Body of pancreas (tissue), 4 donors: Measurements from ENCODE around the gene RUNX2. TPM values are rescaled to one million over a fixed set of nuclear protein-coding genes. Genes with fewer than 3 reads are reported as not detected.

Experiments used
- ATAC-seq: fragments of 150-250 bp; one replicate; pipeline ENCODE4 v1.9.1; 2016
- DNase-seq, 4 donors: peaks; one replicate each; pipeline ENCODE4 v3.0.0-alpha.2; 2019
- H3K27ac ChIP-seq, 4 donors: fragments of 200-600 bp; sonication (generic); 1 replicate in 3 of 4; 2 replicates in 1 of 4; pipeline versions ENCODE4 v1.5.1 to v1.6.1; 2016 to 2019; ENCODE audit warnings: mild to moderate bottlenecking in 1 of 4, mixed read lengths in 1 of 4, moderate library complexity in 1 of 4
- H3K27me3 ChIP-seq, 2 donors: fragments of 200-600 bp; sonication (generic); one replicate each; pipeline ENCODE4 v1.6.0; 2016; ENCODE audit warnings: mild to moderate bottlenecking in 1 of 2
- H3K36me3 ChIP-seq, 2 donors: fragments of 200-600 bp; sonication (generic); replicated peaks in 1 of 2; 2 replicates each; pipeline ENCODE4 v1.5.1; 2016; ENCODE audit warnings: low read depth in 2 of 2; ENCODE audit not compliant: insufficient read depth in 1 of 2
- H3K4me1 ChIP-seq: fragments of 200-600 bp; sonication (generic); one replicate; pipeline ENCODE4 v1.6.0; 2016
- H3K4me3 ChIP-seq, 2 donors: fragments of 200-600 bp; sonication (generic); 1 replicate in 1 of 2; 2 replicates in 1 of 2; pipeline ENCODE4 v1.5.1; 2016 to 2019
- H3K9me3 ChIP-seq, 3 donors: fragments of 200-600 bp; sonication (generic); 1 replicate in 2 of 3; 2 replicates in 1 of 3; pipeline ENCODE4 v1.5.1; 2016
- POLR2A ChIP-seq, 3 donors: fragments of 450-650 bp; IDR thresholded peaks; one replicate each; pipeline ENCODE4 v1.6.1; 2016; ENCODE audit warnings: antibody characterized with exemption in 3 of 3, mild to moderate bottlenecking in 2 of 3
- WGBS, 2 donors: methylation state at CpG; one replicate each; pipeline ENCODE4 v1.1.5; 2017; 5-methylcytosine and 5-hydroxymethylcytosine counted together
- intact Hi-C: fragments of 100-400 bp; cut with DNase I; formaldehyde crosslinking; loops from one replicate; pipeline ENCODE4 v1.15.1; 2023
- total RNA-seq, 2 donors: library from RNA; depleted of rRNA; stranded (reverse); fragments of >200 nt; gene quantifications; one replicate each; pipeline ENCODE4 v1.1.0, GENCODE V29; 2016
- TF ChIP-seq, protein P1 (sequence below), 7 experiments: fragments of 450-650 bp in 4 of 7; fragments of 200-600 bp in 3 of 7; sonication (generic) in 3 of 7; IDR thresholded peaks; one replicate each; pipeline ENCODE4 v1.5.1; 2016 to 2019; ENCODE audit warnings: antibody characterized with exemption in 7 of 7

Gene RUNX2
- total RNA-seq, 2 donors from 2014 or later: 0.33 to 1.0 TPM

DNA sequence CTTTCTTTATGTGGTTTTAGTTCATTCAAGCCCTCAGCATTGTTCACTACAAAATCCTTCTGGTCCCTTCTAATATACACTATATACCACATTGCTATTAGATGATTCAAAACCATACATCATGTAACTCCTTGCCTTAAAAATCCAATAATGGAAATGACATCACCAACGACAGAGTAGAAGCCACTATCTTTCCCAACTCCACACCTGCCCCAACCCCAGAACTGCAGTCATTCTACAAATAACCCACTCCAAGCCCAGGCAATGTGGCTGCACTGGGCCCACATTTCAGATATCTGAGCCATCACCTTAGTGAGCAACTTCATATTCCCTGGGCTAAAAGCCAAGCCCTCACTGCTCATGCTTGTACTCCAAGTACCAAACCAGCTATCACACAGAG is 22.6 kb upstream of the RUNX2 start:
- Histone ChIP-seq H3K36me3 (no peaks in the 10 kb centered on the region), H3K4me1 (no peaks in the 10 kb centered on the region), H3K27ac (no peak overlapping the region), H3K9me3 (no peaks in the 10 kb centered on the region), H3K27me3 (no peaks in the 10 kb centered on the region), H3K4me3 (no peak overlapping the region)
- no peak for DNase-seq
- intact Hi-C loops: no loop called here
- no peak for TF ChIP-seq POLR2A (IDR thresholded peaks at IDR 0.05)
- TF ChIP-seq, protein P1, sequence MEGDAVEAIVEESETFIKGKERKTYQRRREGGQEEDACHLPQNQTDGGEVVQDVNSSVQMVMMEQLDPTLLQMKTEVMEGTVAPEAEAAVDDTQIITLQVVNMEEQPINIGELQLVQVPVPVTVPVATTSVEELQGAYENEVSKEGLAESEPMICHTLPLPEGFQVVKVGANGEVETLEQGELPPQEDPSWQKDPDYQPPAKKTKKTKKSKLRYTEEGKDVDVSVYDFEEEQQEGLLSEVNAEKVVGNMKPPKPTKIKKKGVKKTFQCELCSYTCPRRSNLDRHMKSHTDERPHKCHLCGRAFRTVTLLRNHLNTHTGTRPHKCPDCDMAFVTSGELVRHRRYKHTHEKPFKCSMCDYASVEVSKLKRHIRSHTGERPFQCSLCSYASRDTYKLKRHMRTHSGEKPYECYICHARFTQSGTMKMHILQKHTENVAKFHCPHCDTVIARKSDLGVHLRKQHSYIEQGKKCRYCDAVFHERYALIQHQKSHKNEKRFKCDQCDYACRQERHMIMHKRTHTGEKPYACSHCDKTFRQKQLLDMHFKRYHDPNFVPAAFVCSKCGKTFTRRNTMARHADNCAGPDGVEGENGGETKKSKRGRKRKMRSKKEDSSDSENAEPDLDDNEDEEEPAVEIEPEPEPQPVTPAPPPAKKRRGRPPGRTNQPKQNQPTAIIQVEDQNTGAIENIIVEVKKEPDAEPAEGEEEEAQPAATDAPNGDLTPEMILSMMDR (IDR thresholded peaks at IDR 0.05): no peak
- 84 to 86% methylated on average over 1 of the region's 1 CpG for WGBS, 2 donors
- ATAC-seq: no peak

DNA sequence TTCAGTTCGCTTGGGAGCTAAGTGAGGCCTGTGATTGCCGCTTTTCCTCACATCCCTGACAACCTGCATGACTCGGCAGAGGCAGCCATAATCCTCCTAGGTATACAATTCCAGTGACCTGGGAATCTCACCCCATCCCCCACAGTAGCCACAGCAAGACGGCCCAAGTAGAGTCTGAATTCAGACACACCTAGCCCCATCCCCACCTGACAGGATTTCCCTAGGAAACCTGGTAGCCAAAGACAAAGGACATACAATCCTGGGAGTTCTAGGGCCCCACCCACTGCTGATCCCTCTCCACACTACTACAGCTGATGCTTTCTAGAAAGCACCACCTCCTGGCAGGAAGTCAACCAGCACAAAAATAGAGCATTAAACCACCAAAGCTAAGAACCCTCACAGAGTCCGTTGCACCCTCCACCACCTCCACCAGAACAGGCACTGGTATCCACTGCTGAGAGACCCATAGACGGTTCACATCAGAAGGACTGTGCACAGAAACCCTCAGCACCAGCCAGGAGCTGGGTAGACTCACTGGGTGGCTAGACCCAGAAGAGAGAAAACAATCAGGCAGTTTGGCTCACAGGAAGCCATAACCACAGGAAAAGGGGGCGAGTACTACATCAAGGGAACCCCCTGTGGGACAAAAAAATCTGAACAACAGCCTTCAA is 17.9 kb upstream of the RUNX2 start:
- H3K27ac ChIP-seq: no peak overlapping the region
- no peak for DNase-seq
- no peak overlapping the region for H3K4me3 ChIP-seq
- no peaks in the 10 kb centered on the region for H3K4me1 ChIP-seq
- H3K27me3 ChIP-seq: no peaks in the 10 kb centered on the region
- TF ChIP-seq, protein P1 (IDR thresholded peaks at IDR 0.05): no peak
- TF ChIP-seq POLR2A (IDR thresholded peaks at IDR 0.05): no peak
- intact Hi-C loops: no loop called here
- WGBS, 2 donors: 86 to 91% methylated on average over 3 to 7 of the region's 7 CpGs
- no peaks in the 10 kb centered on the region for H3K9me3 ChIP-seq
- ATAC-seq: no peak
- no peaks in the 10 kb centered on the region for H3K36me3 ChIP-seq

DNA sequence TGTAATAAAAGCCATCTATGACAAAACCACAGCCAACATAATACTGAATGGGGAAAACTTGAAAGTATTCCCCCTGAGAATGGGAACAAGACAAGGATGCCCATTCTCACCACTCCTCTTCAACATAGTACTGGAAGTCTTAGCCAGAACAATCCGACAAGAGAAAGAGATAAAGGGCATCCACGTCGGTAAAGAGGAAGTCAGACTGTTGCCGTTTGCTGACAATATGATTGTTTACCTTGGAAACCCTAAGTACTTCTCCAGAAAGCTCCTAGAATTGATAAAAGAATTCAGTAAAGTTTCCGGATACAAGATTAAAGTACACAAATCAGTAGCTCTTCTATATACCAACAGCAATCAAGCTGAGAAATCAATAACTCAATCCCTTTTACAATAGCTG is 14.0 kb upstream of the RUNX2 start:
- ATAC-seq: no peak
- intact Hi-C loops: no loop called here
- no peaks in the 10 kb centered on the region for H3K27me3 ChIP-seq

DNA sequence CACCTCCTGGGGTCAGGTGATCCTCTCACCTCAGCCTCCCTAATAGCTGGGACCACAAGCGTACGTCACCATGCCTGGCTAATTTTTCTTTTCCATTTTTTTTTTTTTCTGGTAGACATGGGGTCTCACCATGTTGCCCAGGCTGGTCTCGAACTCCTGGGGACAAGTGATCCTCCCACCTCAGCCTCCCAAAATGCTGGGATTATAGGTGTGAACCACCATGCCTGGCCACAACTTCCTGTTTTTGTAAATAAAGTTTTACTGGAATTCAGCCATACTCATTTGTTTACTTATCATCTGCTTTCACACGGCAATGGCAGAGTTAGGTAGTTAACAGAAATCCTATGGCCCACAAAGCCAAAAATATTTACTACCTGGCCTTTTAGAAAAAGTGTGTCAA is 7.8 kb upstream of the RUNX2 start:
- DNase-seq: no peak
- TF ChIP-seq, protein P1 (IDR thresholded peaks at IDR 0.05): no peak
- TF ChIP-seq POLR2A (IDR thresholded peaks at IDR 0.05): no peak
- no peaks in the 10 kb centered on the region for H3K4me1 ChIP-seq
- H3K9me3 ChIP-seq: no peaks in the 10 kb centered on the region
- H3K36me3 ChIP-seq: no peaks in the 10 kb centered on the region
- WGBS, 2 donors: 75 to 80% methylated on average over 4 of the region's 4 CpGs
- H3K27me3 ChIP-seq: no peaks in the 10 kb centered on the region
- H3K4me3 ChIP-seq: no peak overlapping the region
- no peak for ATAC-seq
- no peak overlapping the region for H3K27ac ChIP-seq
- intact Hi-C loops: no loop called here

More for the DNA sequence above, 14.0 kb upstream of the RUNX2 start:
- no peaks in the 10 kb centered on the region for H3K4me1 ChIP-seq
- H3K27ac ChIP-seq: no peak overlapping the region
- WGBS, 2 donors: 66 to 67% methylated on average over 5 of the region's 5 CpGs
- DNase-seq: no peak
- TF ChIP-seq POLR2A (IDR thresholded peaks at IDR 0.05): no peak
- no peak overlapping the region for H3K4me3 ChIP-seq
- no peaks in the 10 kb centered on the region for H3K9me3 ChIP-seq
- H3K36me3 ChIP-seq: no peaks in the 10 kb centered on the region

DNA sequence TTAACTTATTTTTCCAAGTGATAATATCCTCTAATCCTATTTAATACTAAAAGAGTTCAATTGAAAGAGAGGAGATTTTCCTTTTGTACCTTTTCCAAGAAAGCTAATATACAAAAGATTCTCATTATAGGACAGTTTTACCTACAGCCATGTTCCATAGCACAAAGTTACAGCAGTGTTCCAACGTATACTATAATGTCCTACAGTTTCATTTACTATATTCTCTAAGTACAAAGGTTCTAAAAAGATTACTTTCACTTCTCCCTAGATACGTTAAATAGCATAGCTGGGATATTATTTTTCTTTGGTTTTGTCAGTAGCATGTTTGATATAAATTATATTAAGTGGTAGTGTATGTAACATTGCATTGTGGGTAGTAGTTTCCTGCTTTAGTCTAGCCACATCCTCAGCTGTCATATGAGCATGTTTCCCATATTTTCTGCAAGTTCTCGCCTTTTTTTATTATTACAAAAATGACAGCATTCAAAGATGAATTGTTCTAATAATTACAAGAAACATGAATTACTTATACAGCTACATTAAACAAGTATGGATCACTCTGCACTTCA is 4.4 kb upstream of the RUNX2 start:
- no peaks in the 10 kb centered on the region for H3K36me3 ChIP-seq
- no peaks in the 10 kb centered on the region for H3K4me1 ChIP-seq
- 73 to 87% methylated on average over 3 of the region's 3 CpGs for WGBS, 2 donors
- no peak for TF ChIP-seq POLR2A (IDR thresholded peaks at IDR 0.05)
- TF ChIP-seq, protein P1 (IDR thresholded peaks at IDR 0.05): no peak
- no peaks in the 10 kb centered on the region for H3K27me3 ChIP-seq
- ATAC-seq: no peak
- no peak overlapping the region for H3K27ac ChIP-seq
- intact Hi-C loops: no loop called here
- H3K4me3 ChIP-seq: no peak overlapping the region
- no peak for DNase-seq
- no peaks in the 10 kb centered on the region for H3K9me3 ChIP-seq
